GM20431 (cell line): ENCODE measurements around the gene CISD2.
"Not testable (repeated sequence)": the region's sequence is repeated elsewhere in the genome, so short reads cannot be mapped to it uniquely, and the experiment has no call there.

Experiments used
- in situ Hi-C: fragments of 300-500 bp; cut with MseI, MboI; formaldehyde crosslinking; loops from one replicate; pipeline ENCODE4 v1.15.0; 2020; ENCODE audit warnings: low sequenced_read_pairs; ENCODE audit not compliant: unreplicated experiment

Gene CISD2

GRCh38 chr4:102847687-102848086 lies 21.1 kb upstream of the CISD2 start:
- in situ Hi-C loops = no loop called here

- in situ Hi-C loops = no loop called here
Observed at GRCh38 chr4:102849579-102850104, 19.1 kb upstream of the CISD2 start.

GRCh38 chr4:102850370-102850769 lies 18.4 kb upstream of the CISD2 start:
- in situ Hi-C loops = no loop called here

GRCh38 chr4:102858828-102859464 lies 9.8 kb upstream of the CISD2 start:
- in situ Hi-C loops = no loop called here

- in situ Hi-C loops = no loop called here
Observed at GRCh38 chr4:102860611-102861324, 8.0 kb upstream of the CISD2 start.

GRCh38 chr4:102862016-102862415 lies 6.8 kb upstream of the CISD2 start:
- in situ Hi-C loops = no loop called here

- in situ Hi-C loops = no loop called here
Observed at GRCh38 chr4:102862747-102863146, 6.0 kb upstream of the CISD2 start.

GRCh38 chr4:102865327-102865726 lies 3.5 kb upstream of the CISD2 start:
- in situ Hi-C loops = not testable (repeated sequence)

- in situ Hi-C loops = no loop called here
Observed at GRCh38 chr4:102867278-102868152, 1.3 kb upstream of the CISD2 start.

GRCh38 chr4:102868153-102868780 lies 525 bp upstream of the CISD2 start:
- in situ Hi-C loops = no loop called here

GRCh38 chr4:102869569-102870197 lies 891 bp downstream of the CISD2 start:
- in situ Hi-C loops = no loop called here

GRCh38 chr4:102871772-102872171 lies 3.0 kb downstream of the CISD2 start:
- in situ Hi-C loops = no loop called here

GRCh38 chr4:102877477-102878106 lies 8.8 kb downstream of the CISD2 start:
- in situ Hi-C loops = not testable (repeated sequence)

GRCh38 chr4:102878349-102878748 lies 9.6 kb downstream of the CISD2 start:
- in situ Hi-C loops = not testable (repeated sequence)

- in situ Hi-C loops = no loop called here
Observed at GRCh38 chr4:102878901-102879300, 10.1 kb downstream of the CISD2 start.

- in situ Hi-C loops = no loop called here
Observed at GRCh38 chr4:102881343-102881742, 12.6 kb downstream of the CISD2 start.

- in situ Hi-C loops = no loop called here
Observed at GRCh38 chr4:102883278-102883677, 14.5 kb downstream of the CISD2 start.

- in situ Hi-C loops = not testable (repeated sequence)
Observed at GRCh38 chr4:102888570-102888969, 19.8 kb downstream of the CISD2 start.

- in situ Hi-C loops = not testable (repeated sequence)
Observed at GRCh38 chr4:102889866-102890265, 21.1 kb downstream of the CISD2 start.
